NCI-H524 treated with DMSO at 0.1 percent for 48 hours (cell line): ENCODE measurements around the gene UROS.

ENCODE experiments used
- DNase-seq: peaks from one replicate; lab custom pipeline; 2025; lab: John Stamatoyannopoulos, UW

The UROS gene

GRCh38 chr10:125836746-125837145, 13.7 kb upstream of the UROS start:
- DNase-seq: no peak

- DNase-seq: no peak
Measured at GRCh38 chr10:125828311-125828710, 5.3 kb upstream of the UROS start.

GRCh38 chr10:125827133-125827532, 4.1 kb upstream of the UROS start:
- DNase-seq: no peak

GRCh38 chr10:125824736-125825135, 1.7 kb upstream of the UROS start:
- no peak for DNase-seq

- no peak for DNase-seq
Measured at GRCh38 chr10:125823663-125824251, 699 bp upstream of the UROS start.

GRCh38 chr10:125820701-125821100, 2.4 kb downstream of the UROS start:
- DNase-seq: no peak

GRCh38 chr10:125817337-125817946, 5.6 kb downstream of the UROS start:
- DNase-seq: no peak

GRCh38 chr10:125816548-125816947, 6.5 kb downstream of the UROS start:
- no peak for DNase-seq

GRCh38 chr10:125815764-125816163, 7.3 kb downstream of the UROS start:
- DNase-seq: no peak

- DNase-seq: no peak
Measured at GRCh38 chr10:125812128-125812750, 10.8 kb downstream of the UROS start.

- no peak for DNase-seq
Measured at GRCh38 chr10:125811251-125811650, 11.8 kb downstream of the UROS start.

- no peak for DNase-seq
Measured at GRCh38 chr10:125808047-125808446, 15.0 kb downstream of the UROS start.

GRCh38 chr10:125802739-125803138, 20.3 kb downstream of the UROS start:
- DNase-seq: no peak

- no peak for DNase-seq
Measured at GRCh38 chr10:125802131-125802530, 20.9 kb downstream of the UROS start.

GRCh38 chr10:125801574-125801973, 21.5 kb downstream of the UROS start:
- no peak for DNase-seq

- DNase-seq: no peak
Measured at GRCh38 chr10:125799451-125800182, 23.4 kb downstream of the UROS start.

- DNase-seq: no peak
Measured at GRCh38 chr10:125797994-125798662, 24.9 kb downstream of the UROS start.

GRCh38 chr10:125797424-125797823, 25.6 kb downstream of the UROS start:
- DNase-seq: no peak

GRCh38 chr10:125795637-125796190, 27.3 kb downstream of the UROS start:
- DNase-seq: no peak

GRCh38 chr10:125795128-125795527, 27.9 kb downstream of the UROS start:
- DNase-seq: no peak

- DNase-seq: no peak
Measured at GRCh38 chr10:125792342-125793300, 30.4 kb downstream of the UROS start.
